CD4-positive, alpha-beta T cell treated with Interleukin-4 for 4 hours (primary cell): ENCODE measurements around the gene LIX1L.

Experiments used
- DNase-seq: peaks from one replicate; pipeline ENCODE4 v3.0.0-alpha.2; 2020

LIX1L gene

GRCh38 chr1:145985129-145985501 lies 27.3 kb upstream of the LIX1L start:
- no peak for DNase-seq

GRCh38 chr1:145983960-145984830 lies 26.4 kb upstream of the LIX1L start:
- peak; percentile 64 for DNase-seq

- DNase-seq: no peak
These were observed 25.4 kb upstream of the LIX1L start for GRCh38 chr1:145983206-145983675.

- no peak for DNase-seq
These were observed 24.4 kb upstream of the LIX1L start for GRCh38 chr1:145982010-145982723.

- DNase-seq: no peak
These were observed 22.7 kb upstream of the LIX1L start for GRCh38 chr1:145980457-145980994.

GRCh38 chr1:145979746-145980456 lies 22.1 kb upstream of the LIX1L start:
- DNase-seq: peak; percentile 66

GRCh38 chr1:145978854-145979745 lies 21.3 kb upstream of the LIX1L start:
- peak; percentile 94 for DNase-seq

GRCh38 chr1:145978471-145978853 lies 20.6 kb upstream of the LIX1L start:
- no peak for DNase-seq

- peak; percentile 87 for DNase-seq
These were observed 20.0 kb upstream of the LIX1L start for GRCh38 chr1:145977486-145978470.

GRCh38 chr1:145977016-145977415 lies 19.2 kb upstream of the LIX1L start:
- DNase-seq: no peak

- no peak for DNase-seq
These were observed 17.4 kb upstream of the LIX1L start for GRCh38 chr1:145975216-145975615.

GRCh38 chr1:145974721-145975120 lies 16.9 kb upstream of the LIX1L start:
- no peak for DNase-seq

GRCh38 chr1:145972580-145972979 lies 14.8 kb upstream of the LIX1L start:
- no peak for DNase-seq

GRCh38 chr1:145967288-145967687 lies 9.5 kb upstream of the LIX1L start:
- no peak for DNase-seq

- no peak for DNase-seq
These were observed 7.4 kb upstream of the LIX1L start for GRCh38 chr1:145965119-145965744.

GRCh38 chr1:145964328-145965118 lies 6.7 kb upstream of the LIX1L start, which contains the start of the genes ANKRD34A and POLR3GL:
ANKRD34A (minus strand) TSS chr1:145964575; CDS start chr1:145961759, 2,816 bp downstream.
POLR3GL (plus strand) TSS chr1:145964690; CDS start chr1:145974866, 10,176 bp downstream.
- DNase-seq: peak; percentile 94

GRCh38 chr1:145963265-145964019 lies 5.6 kb upstream of the LIX1L start:
- DNase-seq: no peak
